Posterior vena cava (tissue), 2 donors: ENCODE data around the gene COL6A3. TPM values are rescaled to one million over a fixed set of nuclear protein-coding genes. Genes with fewer than 3 reads are reported as not detected.
"Not testable (repeated sequence)": the region's sequence is repeated elsewhere in the genome, so short reads cannot be mapped to it uniquely, and the experiment has no call there.

Experiments used
- DNase-seq: peaks from one replicate; pipeline ENCODE4 v3.0.0-alpha.2; 2020; ENCODE audit warnings: low spot score
- intact Hi-C, 2 donors: fragments of 100-400 bp; cut with DNase I; formaldehyde crosslinking; loops; one replicate each; pipeline versions ENCODE4 v1.14.1 to v1.14.2; 2022 to 2023
- total RNA-seq, 2 donors: library from RNA; stranded (reverse); fragmentation: NEBNext Ultra II Directional; extraction: Animal tissue kit (Norgen Biotek cat#: 25700); gene quantifications; one replicate each; pipeline ENCODE4 v1.2.1, GENCODE V29; 2021
- donor health status: DM: yes; HTN: yes; CAD: no.
- donor health status: DM: yes; HTN: yes; CAD: no.

Gene COL6A3
- total RNA-seq, 2 donors from 2014 or later = 485 to 835 TPM

GRCh38 chr2:237359894-237360780, 53.8 kb downstream of the COL6A3 start:
- DNase-seq = no peak
- intact Hi-C loops = loop anchor here in 1 of 2 donors (5.0 kb wide), 1 partner anchor 37 kb away; no protein-coding TSS in a partner anchor

- intact Hi-C loops = no loop called here
- DNase-seq = no peak
Observed at GRCh38 chr2:237359518-237359840, 54.5 kb downstream of the COL6A3 start.

- DNase-seq = no peak
- intact Hi-C loops = no loop called here
Observed at GRCh38 chr2:237358721-237359517, 55.0 kb downstream of the COL6A3 start.

- intact Hi-C loops = no loop called here
Observed at GRCh38 chr2:237355701-237356100, 58.3 kb downstream of the COL6A3 start.

GRCh38 chr2:237354892-237355291, 59.1 kb downstream of the COL6A3 start:
- intact Hi-C loops = loop anchor here in 1 of 2 donors (5.0 kb wide), 1 partner anchor 38 kb away; no protein-coding TSS in a partner anchor

More at GRCh38 chr2:237355701-237356100, 58.3 kb downstream of the COL6A3 start:
- no peak for DNase-seq

GRCh38 chr2:237354172-237354571, 59.8 kb downstream of the COL6A3 start:
- DNase-seq = not testable (repeated sequence)
- intact Hi-C loops = loop anchor here in 1 of 2 donors (5.0 kb wide), 1 partner anchor 37 kb away; no protein-coding TSS in a partner anchor

More at GRCh38 chr2:237354892-237355291, 59.1 kb downstream of the COL6A3 start:
- no peak for DNase-seq

- DNase-seq = no peak
- intact Hi-C loops = loop anchor here in 1 of 2 donors (5.0 kb wide), 1 partner anchor 36 kb away; no protein-coding TSS in a partner anchor
Observed at GRCh38 chr2:237353215-237353614, 60.7 kb downstream of the COL6A3 start.

- no peak for DNase-seq
- intact Hi-C loops = loop anchor here in 1 of 2 donors (5.0 kb wide), 1 partner anchor 35 kb away; no protein-coding TSS in a partner anchor
Observed at GRCh38 chr2:237352279-237352845, 61.6 kb downstream of the COL6A3 start.

- intact Hi-C loops = loop anchor here in 1 of 2 donors (5.0 kb wide), 1 partner anchor 34 kb away; no protein-coding TSS in a partner anchor
- DNase-seq = no peak
Observed at GRCh38 chr2:237351796-237352195, 62.2 kb downstream of the COL6A3 start.

- intact Hi-C loops = loop anchor here in 1 of 2 donors (5.0 kb wide), 1 partner anchor 34 kb away; no protein-coding TSS in a partner anchor
- DNase-seq = no peak
Observed at GRCh38 chr2:237351046-237351445, 62.9 kb downstream of the COL6A3 start.

GRCh38 chr2:237350597-237350996, 63.4 kb downstream of the COL6A3 start:
- DNase-seq = no peak

GRCh38 chr2:237350070-237350469, 63.9 kb downstream of the COL6A3 start:
- no peak for DNase-seq
- intact Hi-C loops = loop anchor here in 1 of 2 donors (5.0 kb wide), 1 partner anchor 33 kb away; no protein-coding TSS in a partner anchor

More at GRCh38 chr2:237350597-237350996, 63.4 kb downstream of the COL6A3 start:
- intact Hi-C loops = loop anchor here in 1 of 2 donors (5.0 kb wide), 1 partner anchor 33 kb away; no protein-coding TSS in a partner anchor

GRCh38 chr2:237348281-237348865, 65.6 kb downstream of the COL6A3 start:
- no peak for DNase-seq
- intact Hi-C loops = no loop called here

GRCh38 chr2:237345891-237346640, 67.9 kb downstream of the COL6A3 start:
- intact Hi-C loops = no loop called here
- no peak for DNase-seq

GRCh38 chr2:237345411-237345810, 68.6 kb downstream of the COL6A3 start:
- intact Hi-C loops = no loop called here
- DNase-seq = no peak

GRCh38 chr2:237344942-237345341, 69.0 kb downstream of the COL6A3 start:
- intact Hi-C loops = no loop called here
- DNase-seq = no peak

- intact Hi-C loops = no loop called here
- peak; percentile 57 for DNase-seq
Observed at GRCh38 chr2:237343993-237344392, 70.0 kb downstream of the COL6A3 start.

- no peak for DNase-seq
- intact Hi-C loops = no loop called here
Observed at GRCh38 chr2:237341872-237342271, 72.1 kb downstream of the COL6A3 start.
